Activated CD4-positive, alpha-beta T cell treated with anti-CD3 and anti-CD28 coated beads for 48 hours (primary cell): ENCODE results near the gene INPP5K.

ENCODE experiments used
- DNase-seq: peaks from one replicate; pipeline ENCODE4 v3.0.0-alpha.2; 2020

The INPP5K gene

GRCh38 chr17:1484676-1485422 is 31.6 kb downstream of the INPP5K start:
- peak; percentile 33 for DNase-seq

DNA sequence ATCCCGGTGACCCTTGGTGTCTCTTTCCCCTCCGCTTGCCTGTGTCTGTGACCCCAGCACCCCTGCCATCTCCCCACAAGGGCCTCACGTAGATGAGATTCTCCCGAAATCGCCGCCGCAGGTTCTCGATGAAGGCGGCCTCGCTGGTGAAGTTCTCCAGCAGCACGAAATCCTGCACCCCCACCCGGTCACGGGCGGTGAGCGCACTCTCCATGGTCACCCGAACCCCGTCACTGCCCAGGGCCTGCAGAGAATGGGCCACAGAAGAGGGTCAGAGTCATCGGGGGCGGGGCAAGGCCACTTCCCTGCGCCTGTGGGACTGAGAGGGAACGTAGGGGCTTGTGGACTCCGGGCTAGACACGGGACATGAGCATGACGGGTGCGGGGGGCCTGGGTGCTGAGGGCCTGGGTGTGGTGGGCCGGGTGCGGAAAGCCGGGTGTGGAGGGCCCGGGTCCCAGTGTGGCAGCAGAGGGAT is 32.3 kb downstream of the INPP5K start:
- no peak for DNase-seq

GRCh38 chr17:1482680-1483079 is 33.7 kb downstream of the INPP5K start:
- no peak for DNase-seq

DNA sequence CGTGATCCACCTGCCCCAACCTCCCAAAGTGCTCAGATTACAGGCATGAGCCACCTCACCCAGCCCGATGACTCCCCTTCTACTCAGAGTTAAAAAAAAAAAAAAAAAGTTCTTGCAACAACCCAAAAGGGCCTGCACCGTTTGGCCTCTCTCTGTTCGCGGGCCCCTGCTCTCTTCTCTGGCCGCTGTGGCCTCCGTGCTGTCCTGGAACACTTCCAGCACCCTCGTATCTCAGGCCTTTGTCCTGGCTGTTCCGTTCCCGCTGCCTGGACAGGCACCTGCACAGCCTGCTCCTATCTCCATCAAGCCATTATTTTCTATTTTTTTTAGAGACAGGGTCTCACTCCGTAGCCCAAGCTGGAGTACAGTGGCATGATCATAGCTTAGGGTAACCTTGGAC is 34.7 kb downstream of the INPP5K start:
- DNase-seq = no peak

DNA sequence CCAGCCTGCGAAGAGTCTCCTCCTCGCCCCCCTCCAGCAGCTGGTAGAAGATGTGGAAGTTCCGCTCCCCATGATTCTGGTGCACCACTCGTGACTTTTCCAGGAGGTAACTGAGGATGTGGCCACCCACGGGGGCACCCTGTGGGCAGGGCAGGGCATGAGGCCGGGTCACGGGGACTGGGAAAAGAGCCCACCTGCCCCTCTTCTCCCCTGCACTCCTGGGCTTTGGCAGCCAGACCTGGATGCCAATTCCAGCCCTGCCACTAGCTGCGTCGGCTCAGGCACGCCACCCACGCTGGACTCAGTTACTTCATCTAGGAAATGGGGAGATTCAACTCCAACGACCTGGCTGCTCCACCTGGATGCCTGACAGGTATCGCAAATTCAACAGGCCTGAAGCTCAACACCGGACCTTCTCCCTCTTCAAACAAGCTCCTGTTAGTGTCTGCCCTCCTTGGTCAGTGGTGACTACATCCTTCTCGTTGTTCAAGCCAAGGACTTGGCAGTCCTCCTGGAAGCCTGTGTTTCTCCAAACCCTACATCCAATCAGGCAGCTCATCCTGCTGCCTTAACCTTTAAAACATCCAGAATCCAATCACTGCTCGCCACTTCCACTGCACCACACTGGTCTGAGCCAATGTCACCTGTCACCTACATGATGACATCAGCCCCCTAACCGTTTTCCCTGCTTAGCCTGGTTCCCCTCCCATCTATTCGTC is 35.5 kb downstream of the INPP5K start:
- no peak for DNase-seq

DNA sequence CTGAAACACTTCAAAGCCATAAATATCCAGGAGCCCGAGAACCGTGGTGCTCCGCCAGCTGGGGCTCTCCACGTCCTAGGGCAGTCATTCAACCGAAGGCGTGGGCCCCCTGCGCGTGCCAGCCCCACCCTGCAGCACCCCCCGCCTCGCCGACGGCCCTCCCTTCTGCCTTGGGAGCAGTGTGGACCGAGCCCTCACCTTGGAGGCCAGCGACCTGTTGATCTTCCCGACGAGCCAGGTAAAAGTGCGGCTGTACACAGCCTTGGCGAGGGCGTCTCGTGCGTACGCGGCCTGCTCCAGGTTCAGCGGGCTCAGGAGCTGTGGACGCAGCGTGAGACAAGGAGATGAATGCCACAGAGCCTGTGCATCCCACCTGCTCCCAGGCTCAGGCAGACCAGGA is 38.0 kb downstream of the INPP5K start:
- DNase-seq = no peak

GRCh38 chr17:1475321-1475854 is 41.0 kb downstream of the INPP5K start:
- DNase-seq = no peak

DNA sequence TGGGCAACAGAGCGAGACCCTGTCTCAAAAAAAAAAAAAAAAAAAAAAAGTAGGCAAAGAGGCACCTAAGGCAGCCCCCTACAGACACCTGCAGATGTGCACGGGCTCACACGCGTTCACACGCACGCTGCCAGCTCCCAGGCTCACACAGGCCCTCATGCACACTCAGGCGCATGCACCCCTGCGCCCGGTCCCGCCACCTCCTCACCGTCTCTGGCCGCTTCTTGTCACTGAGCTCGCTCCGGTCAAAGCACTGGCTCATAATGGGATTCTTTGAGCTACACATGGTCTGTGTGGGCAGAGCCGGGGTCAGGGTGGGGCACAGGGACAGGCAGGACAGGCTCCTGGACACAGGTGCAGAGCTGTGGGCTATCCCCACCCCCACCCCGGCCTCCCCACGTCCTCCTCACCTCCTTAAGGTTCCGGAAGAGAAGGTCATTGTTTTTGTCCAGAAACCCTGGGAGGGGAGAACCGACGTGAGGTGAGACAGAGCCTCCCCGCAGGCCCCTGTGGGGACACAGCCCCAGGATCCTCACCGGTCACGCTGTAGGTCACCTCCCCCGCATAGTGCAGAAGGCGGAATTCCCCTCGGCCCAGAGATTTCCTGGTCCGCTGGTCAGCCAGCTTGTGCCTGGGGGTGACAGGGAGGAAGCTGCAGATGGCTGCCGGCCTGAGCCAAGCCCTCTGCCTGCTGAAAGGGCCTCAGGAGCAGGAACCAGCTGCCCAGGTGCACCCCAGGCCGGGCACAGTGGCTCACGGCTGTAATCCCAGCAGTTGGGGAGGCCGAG is 41.8 kb downstream of the INPP5K start:
- DNase-seq = no peak

DNA sequence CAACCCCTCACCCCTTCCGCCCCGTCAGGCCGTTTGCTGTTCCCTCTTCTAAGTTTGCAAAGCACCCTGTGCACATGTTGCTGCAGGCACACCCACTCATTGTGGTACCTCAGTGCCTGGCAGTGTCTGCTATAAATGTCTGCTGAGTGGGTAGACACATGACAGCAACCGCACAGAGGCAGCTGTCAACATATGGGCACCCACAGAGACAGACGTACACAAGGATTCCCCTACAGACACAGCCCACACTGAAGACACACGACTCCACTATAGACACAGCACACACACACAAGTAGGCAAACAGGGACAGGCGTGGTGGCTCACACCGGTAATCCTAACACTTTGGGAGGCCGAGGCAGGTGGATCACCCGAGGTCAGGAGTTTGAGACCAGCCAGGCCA is 42.6 kb downstream of the INPP5K start:
- DNase-seq = no peak

DNA sequence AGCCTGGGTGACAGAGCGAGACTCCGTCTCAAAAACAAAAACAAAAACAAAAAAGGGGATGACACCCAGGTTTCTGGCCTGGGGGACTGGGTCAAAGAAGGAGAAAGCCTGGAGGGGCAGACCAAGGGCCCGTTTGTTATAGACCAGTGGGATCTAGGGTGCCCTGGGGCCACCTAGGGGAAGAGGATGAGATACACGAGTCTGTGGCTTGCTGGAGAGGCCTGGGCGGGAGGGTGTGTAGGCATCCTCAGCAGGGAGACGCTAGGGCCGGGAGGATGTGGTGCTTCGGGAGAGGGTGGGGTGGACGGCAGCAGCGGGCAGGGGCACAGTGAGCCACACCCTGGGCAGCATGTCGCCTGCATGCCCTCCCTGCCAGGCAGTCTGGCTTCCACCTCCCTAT is 43.2 kb downstream of the INPP5K start:
- no peak for DNase-seq

GRCh38 chr17:1471911-1472821 is 44.2 kb downstream of the INPP5K start:
- DNase-seq = no peak

- no peak for DNase-seq
Observed at GRCh38 chr17:1471490-1471889, 44.9 kb downstream of the INPP5K start.

GRCh38 chr17:1470755-1471462 is 45.5 kb downstream of the INPP5K start:
- DNase-seq = no peak

DNA sequence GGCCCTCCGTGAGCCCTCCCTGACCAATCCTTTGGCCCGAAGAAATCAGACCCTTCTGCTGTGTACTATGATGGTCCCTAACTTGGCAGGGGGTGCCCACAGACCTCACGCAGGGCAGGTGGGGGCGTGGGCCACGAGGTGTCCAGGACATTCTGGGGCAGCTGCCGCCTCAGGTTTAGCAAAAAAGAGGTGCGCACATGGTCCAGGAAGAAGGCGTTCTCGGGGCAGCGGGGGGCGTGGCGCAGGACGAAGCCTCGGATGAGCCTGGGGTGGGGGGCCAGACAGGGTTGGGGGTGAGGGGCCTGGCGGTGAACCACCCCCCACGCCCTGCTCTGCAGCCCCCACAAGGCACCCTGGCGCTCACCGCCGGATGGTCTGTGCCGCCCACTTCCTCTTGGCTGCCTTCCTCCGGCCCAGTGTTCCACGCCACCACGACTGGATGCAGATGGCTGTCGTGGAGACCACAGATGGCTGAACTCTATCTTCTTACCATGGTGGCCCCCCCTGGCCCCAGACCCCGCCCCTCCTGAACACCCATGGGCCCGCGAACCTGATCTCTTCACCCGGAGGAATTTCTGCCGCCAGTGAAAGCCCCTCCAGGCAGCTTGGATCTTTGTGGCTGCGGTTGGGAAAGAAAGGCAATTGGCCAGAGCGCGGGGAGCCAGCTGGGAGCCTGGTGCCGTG is 46.2 kb downstream of the INPP5K start:
- DNase-seq = no peak

DNA sequence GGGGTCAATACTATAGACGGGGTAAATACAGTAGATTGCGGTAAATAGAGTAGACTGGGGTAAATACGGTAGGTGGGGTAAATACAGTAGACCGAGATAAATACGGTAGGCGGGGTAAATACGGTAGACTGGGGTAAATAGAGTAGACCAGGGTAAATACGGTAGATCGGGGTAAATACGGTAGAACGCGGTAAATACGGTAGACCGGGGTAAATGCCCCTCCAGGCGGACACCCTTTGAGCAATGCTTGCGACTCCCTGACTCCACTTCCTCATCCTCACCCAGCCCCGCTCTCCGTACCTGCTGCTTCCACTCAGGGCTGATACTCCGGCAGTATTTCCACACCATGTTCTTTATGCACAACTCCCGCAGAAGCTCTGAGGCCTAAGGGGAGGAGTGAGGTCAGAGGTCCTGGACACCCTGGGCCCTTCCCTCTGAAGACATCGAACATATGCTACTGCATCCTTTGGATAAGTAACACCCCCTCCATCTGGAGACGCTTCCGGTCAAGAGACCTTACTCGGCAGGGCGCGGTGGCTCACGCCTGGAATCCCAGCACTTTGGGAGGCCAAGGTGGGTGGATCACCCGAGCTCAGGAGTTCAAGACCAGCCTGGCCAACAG is 47.1 kb downstream of the INPP5K start:
- DNase-seq = no peak

- no peak for DNase-seq
Observed at GRCh38 chr17:1467898-1468492, 48.4 kb downstream of the INPP5K start.

- no peak for DNase-seq
Observed at GRCh38 chr17:1467258-1467657, 49.2 kb downstream of the INPP5K start.

DNA sequence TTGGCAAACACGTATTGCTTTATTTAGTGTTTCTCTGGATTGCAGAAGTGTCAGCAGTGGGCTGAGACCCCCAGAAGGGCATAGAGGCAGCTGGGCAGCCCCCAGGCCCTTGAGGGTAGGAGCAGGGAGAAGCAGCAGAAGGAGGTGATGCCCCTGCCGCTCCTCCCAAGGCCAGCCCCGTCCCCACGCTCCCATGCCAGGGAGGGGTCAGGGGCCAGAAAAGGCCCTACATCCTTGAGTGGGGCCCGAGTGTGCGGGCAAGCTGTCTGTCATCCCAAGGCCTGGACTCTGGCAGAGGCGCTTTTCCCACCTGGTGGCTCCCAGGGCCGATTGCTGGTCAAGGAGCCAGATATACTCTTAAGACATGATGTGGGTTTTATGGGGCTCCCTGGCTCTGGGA is 52.2 kb downstream of the INPP5K start:
- no peak for DNase-seq

DNA sequence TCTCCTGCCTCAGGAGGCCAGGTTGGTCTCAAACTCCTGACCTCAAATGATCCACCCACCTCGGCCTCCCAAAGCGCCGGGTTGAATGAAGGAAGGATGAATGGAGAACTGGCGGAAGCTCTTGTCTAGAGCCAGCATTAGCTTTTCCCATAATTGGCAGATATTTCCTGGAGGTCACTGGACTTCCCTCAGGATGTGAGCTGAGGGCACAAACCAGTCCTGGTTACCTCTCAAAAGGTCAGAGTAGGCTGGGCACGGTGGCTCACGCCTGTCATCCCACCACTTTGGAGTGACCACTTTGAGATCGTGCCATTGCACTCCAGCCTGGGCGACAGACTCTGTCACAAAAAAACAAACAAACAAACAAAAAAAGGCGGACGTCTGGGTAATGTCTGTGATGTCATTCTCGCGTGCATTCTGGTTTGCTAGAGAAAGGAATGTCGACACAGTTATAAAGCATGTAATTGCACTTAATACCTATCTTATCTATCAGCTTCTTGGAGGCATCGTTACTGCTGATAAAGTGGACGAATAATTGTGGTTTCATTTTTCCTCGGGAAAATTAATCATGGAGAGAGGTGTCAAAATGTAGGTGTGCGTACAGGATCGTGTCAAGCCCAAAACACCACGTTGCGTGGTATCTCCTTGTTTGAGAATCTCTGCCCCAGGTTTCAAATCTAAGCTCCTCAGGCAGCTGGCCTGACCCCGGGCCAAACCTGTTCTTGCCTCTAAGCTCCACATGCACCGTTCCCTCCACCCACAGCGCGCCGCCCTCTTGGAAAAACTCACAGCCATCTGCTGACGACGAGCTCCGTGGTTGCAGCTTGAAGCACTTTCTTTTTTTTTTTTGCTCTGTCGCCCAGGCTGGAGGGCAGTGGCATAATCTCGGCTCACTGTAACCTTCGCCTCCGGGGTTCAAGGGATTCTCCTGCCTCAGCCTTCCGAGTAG is 54.0 kb downstream of the INPP5K start:
- DNase-seq = peak; percentile 30
